H1 (cell line): Measurements from ENCODE around the gene TSPAN3.

Source experiments
- JUN ChIP-seq: IDR thresholded peaks from 2 replicates; pipeline ENCODE4 v1.6.1; 2011; ENCODE audit warnings: low read depth, mild to moderate bottlenecking, improper control_type of control experiment, low read length
- MAX ChIP-seq: IDR thresholded peaks from 2 replicates; pipeline ENCODE4 v1.6.1; 2012; ENCODE audit warnings: inconsistent platforms
- POLR2A ChIP-seq, 2 experiments: IDR thresholded peaks; 1 replicate in 1 of 2; 2 replicates in 1 of 2; pipeline ENCODE4 v1.6.1; 2011; ENCODE audit warnings: low read depth in 2 of 2, low read length in 2 of 2, mild to moderate bottlenecking in 2 of 2; ENCODE audit errors: control extremely low read depth in 1 of 2
- TF ChIP-seq, protein P1 (sequence below): IDR thresholded peaks from 2 replicates; pipeline ENCODE4 v1.6.1; 2011; ENCODE audit warnings: low read depth, mild to moderate bottlenecking, low read length; ENCODE audit not compliant: insufficient read depth
- TF ChIP-seq, protein P2 (sequence below), 3 experiments: IDR thresholded peaks; 1 replicate in 2 of 3; 2 replicates in 1 of 3; pipeline versions ENCODE4 v1.5.1 to v1.6.1; 2011; ENCODE audit warnings: low read length in 3 of 3, mild to moderate bottlenecking in 3 of 3, inconsistent platforms in 2 of 3, low read depth in 1 of 3, moderate library complexity in 1 of 3; ENCODE audit not compliant: insufficient read depth in 1 of 3; ENCODE audit errors: control extremely low read depth in 1 of 3
- TF ChIP-seq, protein P3 (sequence below): fragments of 300-600 bp; sonication (generic); IDR thresholded peaks from 2 replicates; pipeline ENCODE4 v1.7.1; 2012; ENCODE audit warnings: low read length, moderate library complexity, mild to moderate bottlenecking, inconsistent platforms; ENCODE audit not compliant: insufficient replicate concordance

- TF ChIP-seq, protein P1, sequence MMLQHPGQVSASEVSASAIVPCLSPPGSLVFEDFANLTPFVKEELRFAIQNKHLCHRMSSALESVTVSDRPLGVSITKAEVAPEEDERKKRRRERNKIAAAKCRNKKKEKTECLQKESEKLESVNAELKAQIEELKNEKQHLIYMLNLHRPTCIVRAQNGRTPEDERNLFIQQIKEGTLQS, result no peak
- TF ChIP-seq MAX, result no peak
- TF ChIP-seq, protein P2, sequence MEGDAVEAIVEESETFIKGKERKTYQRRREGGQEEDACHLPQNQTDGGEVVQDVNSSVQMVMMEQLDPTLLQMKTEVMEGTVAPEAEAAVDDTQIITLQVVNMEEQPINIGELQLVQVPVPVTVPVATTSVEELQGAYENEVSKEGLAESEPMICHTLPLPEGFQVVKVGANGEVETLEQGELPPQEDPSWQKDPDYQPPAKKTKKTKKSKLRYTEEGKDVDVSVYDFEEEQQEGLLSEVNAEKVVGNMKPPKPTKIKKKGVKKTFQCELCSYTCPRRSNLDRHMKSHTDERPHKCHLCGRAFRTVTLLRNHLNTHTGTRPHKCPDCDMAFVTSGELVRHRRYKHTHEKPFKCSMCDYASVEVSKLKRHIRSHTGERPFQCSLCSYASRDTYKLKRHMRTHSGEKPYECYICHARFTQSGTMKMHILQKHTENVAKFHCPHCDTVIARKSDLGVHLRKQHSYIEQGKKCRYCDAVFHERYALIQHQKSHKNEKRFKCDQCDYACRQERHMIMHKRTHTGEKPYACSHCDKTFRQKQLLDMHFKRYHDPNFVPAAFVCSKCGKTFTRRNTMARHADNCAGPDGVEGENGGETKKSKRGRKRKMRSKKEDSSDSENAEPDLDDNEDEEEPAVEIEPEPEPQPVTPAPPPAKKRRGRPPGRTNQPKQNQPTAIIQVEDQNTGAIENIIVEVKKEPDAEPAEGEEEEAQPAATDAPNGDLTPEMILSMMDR (IDR thresholded peaks at IDR 0.05; ENCODE audit: control extremely low read depth in 1 of 3, insufficient read depth in 1 of 3, low read depth in 1 of 3, low read length in 3 of 3), result no peak
- no peak for TF ChIP-seq POLR2A (IDR thresholded peaks at IDR 0.05; ENCODE audit: control extremely low read depth in 1 of 2, low read depth in 2 of 2, low read length in 2 of 2)
- TF ChIP-seq JUN, result no peak
- TF ChIP-seq, protein P3, sequence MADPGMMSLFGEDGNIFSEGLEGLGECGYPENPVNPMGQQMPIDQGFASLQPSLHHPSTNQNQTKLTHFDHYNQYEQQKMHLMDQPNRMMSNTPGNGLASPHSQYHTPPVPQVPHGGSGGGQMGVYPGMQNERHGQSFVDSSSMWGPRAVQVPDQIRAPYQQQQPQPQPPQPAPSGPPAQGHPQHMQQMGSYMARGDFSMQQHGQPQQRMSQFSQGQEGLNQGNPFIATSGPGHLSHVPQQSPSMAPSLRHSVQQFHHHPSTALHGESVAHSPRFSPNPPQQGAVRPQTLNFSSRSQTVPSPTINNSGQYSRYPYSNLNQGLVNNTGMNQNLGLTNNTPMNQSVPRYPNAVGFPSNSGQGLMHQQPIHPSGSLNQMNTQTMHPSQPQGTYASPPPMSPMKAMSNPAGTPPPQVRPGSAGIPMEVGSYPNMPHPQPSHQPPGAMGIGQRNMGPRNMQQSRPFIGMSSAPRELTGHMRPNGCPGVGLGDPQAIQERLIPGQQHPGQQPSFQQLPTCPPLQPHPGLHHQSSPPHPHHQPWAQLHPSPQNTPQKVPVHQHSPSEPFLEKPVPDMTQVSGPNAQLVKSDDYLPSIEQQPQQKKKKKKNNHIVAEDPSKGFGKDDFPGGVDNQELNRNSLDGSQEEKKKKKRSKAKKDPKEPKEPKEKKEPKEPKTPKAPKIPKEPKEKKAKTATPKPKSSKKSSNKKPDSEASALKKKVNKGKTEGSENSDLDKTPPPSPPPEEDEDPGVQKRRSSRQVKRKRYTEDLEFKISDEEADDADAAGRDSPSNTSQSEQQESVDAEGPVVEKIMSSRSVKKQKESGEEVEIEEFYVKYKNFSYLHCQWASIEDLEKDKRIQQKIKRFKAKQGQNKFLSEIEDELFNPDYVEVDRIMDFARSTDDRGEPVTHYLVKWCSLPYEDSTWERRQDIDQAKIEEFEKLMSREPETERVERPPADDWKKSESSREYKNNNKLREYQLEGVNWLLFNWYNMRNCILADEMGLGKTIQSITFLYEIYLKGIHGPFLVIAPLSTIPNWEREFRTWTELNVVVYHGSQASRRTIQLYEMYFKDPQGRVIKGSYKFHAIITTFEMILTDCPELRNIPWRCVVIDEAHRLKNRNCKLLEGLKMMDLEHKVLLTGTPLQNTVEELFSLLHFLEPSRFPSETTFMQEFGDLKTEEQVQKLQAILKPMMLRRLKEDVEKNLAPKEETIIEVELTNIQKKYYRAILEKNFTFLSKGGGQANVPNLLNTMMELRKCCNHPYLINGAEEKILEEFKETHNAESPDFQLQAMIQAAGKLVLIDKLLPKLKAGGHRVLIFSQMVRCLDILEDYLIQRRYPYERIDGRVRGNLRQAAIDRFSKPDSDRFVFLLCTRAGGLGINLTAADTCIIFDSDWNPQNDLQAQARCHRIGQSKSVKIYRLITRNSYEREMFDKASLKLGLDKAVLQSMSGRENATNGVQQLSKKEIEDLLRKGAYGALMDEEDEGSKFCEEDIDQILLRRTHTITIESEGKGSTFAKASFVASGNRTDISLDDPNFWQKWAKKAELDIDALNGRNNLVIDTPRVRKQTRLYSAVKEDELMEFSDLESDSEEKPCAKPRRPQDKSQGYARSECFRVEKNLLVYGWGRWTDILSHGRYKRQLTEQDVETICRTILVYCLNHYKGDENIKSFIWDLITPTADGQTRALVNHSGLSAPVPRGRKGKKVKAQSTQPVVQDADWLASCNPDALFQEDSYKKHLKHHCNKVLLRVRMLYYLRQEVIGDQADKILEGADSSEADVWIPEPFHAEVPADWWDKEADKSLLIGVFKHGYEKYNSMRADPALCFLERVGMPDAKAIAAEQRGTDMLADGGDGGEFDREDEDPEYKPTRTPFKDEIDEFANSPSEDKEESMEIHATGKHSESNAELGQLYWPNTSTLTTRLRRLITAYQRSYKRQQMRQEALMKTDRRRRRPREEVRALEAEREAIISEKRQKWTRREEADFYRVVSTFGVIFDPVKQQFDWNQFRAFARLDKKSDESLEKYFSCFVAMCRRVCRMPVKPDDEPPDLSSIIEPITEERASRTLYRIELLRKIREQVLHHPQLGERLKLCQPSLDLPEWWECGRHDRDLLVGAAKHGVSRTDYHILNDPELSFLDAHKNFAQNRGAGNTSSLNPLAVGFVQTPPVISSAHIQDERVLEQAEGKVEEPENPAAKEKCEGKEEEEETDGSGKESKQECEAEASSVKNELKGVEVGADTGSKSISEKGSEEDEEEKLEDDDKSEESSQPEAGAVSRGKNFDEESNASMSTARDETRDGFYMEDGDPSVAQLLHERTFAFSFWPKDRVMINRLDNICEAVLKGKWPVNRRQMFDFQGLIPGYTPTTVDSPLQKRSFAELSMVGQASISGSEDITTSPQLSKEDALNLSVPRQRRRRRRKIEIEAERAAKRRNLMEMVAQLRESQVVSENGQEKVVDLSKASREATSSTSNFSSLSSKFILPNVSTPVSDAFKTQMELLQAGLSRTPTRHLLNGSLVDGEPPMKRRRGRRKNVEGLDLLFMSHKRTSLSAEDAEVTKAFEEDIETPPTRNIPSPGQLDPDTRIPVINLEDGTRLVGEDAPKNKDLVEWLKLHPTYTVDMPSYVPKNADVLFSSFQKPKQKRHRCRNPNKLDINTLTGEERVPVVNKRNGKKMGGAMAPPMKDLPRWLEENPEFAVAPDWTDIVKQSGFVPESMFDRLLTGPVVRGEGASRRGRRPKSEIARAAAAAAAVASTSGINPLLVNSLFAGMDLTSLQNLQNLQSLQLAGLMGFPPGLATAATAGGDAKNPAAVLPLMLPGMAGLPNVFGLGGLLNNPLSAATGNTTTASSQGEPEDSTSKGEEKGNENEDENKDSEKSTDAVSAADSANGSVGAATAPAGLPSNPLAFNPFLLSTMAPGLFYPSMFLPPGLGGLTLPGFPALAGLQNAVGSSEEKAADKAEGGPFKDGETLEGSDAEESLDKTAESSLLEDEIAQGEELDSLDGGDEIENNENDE, result no peak
Observed at GRCh38 chr15:77009176-77009575, 61.7 kb downstream of the TSPAN3 start.
